HG03378 (cell line): ENCODE measurements around the gene EEFSEC.

Experiments
- ATAC-seq: cut with Tn5 transposase; IDR thresholded peaks from one replicate; pipeline ENCODE4 v1.9.1; 2021; ENCODE audit warnings: mild to moderate bottlenecking, moderate library complexity; ENCODE audit not compliant: unreplicated experiment

EEFSEC gene

GRCh38 chr3:128180436-128180835 is 27.2 kb downstream of the EEFSEC start:
- ATAC-seq: no peak

GRCh38 chr3:128180913-128181312 is 27.6 kb downstream of the EEFSEC start:
- ATAC-seq: no peak

- ATAC-seq: no peak
Measured at GRCh38 chr3:128182656-128183055, 29.4 kb downstream of the EEFSEC start.

- no peak for ATAC-seq
Measured at GRCh38 chr3:128185630-128186447, 32.6 kb downstream of the EEFSEC start.

GRCh38 chr3:128187495-128187894 is 34.2 kb downstream of the EEFSEC start:
- no peak for ATAC-seq

- no peak for ATAC-seq
Measured at GRCh38 chr3:128188326-128188725, 35.0 kb downstream of the EEFSEC start.

- ATAC-seq: no peak
Measured at GRCh38 chr3:128188956-128189355, 35.7 kb downstream of the EEFSEC start.

- ATAC-seq: no peak
Measured at GRCh38 chr3:128190501-128190900, 37.2 kb downstream of the EEFSEC start.

- no peak for ATAC-seq
Measured at GRCh38 chr3:128192131-128192530, 38.9 kb downstream of the EEFSEC start.

GRCh38 chr3:128193168-128193567 is 39.9 kb downstream of the EEFSEC start:
- ATAC-seq: no peak

GRCh38 chr3:128194843-128195242 is 41.6 kb downstream of the EEFSEC start:
- no peak for ATAC-seq

- no peak for ATAC-seq
Measured at GRCh38 chr3:128195369-128195768, 42.1 kb downstream of the EEFSEC start.

GRCh38 chr3:128195802-128196201 is 42.5 kb downstream of the EEFSEC start:
- ATAC-seq: no peak

- no peak for ATAC-seq
Measured at GRCh38 chr3:128196647-128197046, 43.4 kb downstream of the EEFSEC start.

GRCh38 chr3:128197855-128198254 is 44.6 kb downstream of the EEFSEC start:
- no peak for ATAC-seq

GRCh38 chr3:128198313-128198712 is 45.0 kb downstream of the EEFSEC start:
- no peak for ATAC-seq

GRCh38 chr3:128199110-128199509 is 45.8 kb downstream of the EEFSEC start:
- ATAC-seq: no peak

GRCh38 chr3:128201158-128201755 is 48.0 kb downstream of the EEFSEC start:
- ATAC-seq: no peak

- ATAC-seq: no peak
Measured at GRCh38 chr3:128203169-128203568, 49.9 kb downstream of the EEFSEC start.

- ATAC-seq: no peak
Measured at GRCh38 chr3:128205558-128206145, 52.4 kb downstream of the EEFSEC start.

- ATAC-seq: no peak
Measured at GRCh38 chr3:128207951-128208350, 54.7 kb downstream of the EEFSEC start.

- ATAC-seq: no peak
Measured at GRCh38 chr3:128210711-128211110, 57.4 kb downstream of the EEFSEC start.
